Mesenchymal stem cell (in vitro differentiated cells and primary cell): ENCODE data around the gene ACE.
A peak's percentile ranks its signal among the peaks of the same experiment; 100 is the strongest.

Experiments
- DNase-seq: peaks from one replicate; pipeline ENCODE4 v3.0.0-alpha.2; 2013
- H2AFZ ChIP-seq: one replicate; pipeline ENCODE4 v1.6.1; 2013; ENCODE audit warnings: low read depth, mild to moderate bottlenecking, control low read depth, inconsistent platforms, low read length, moderate library complexity
- H2AK5ac ChIP-seq: 2 replicates; pipeline ENCODE4 v1.6.1; 2013; ENCODE audit warnings: low read length, moderate library complexity, mild to moderate bottlenecking, inconsistent platforms; ENCODE audit not compliant: severe bottlenecking
- H2BK120ac ChIP-seq: one replicate; pipeline ENCODE4 v1.6.1; 2013; ENCODE audit warnings: low read depth, mild to moderate bottlenecking, inconsistent platforms, low read length, moderate library complexity
- H2BK12ac ChIP-seq, 2 experiments: one replicate each; pipeline ENCODE4 v1.6.1; 2013; ENCODE audit warnings: inconsistent platforms in 2 of 2, low read length in 2 of 2, mild to moderate bottlenecking in 2 of 2, moderate library complexity in 2 of 2, control low read depth in 1 of 2
- H2BK15ac ChIP-seq: one replicate; pipeline ENCODE4 v1.6.1; 2013; ENCODE audit warnings: mild to moderate bottlenecking, low read depth, inconsistent platforms; ENCODE audit not compliant: poor library complexity, severe bottlenecking
- H2BK5ac ChIP-seq: 2 replicates; pipeline ENCODE4 v1.6.1; 2013; ENCODE audit warnings: low read depth, mild to moderate bottlenecking, low read length, control low read depth, inconsistent platforms; ENCODE audit not compliant: poor library complexity, severe bottlenecking
- H3K14ac ChIP-seq, 2 experiments: one replicate each; pipeline ENCODE4 v1.6.1; 2013; ENCODE audit warnings: inconsistent platforms in 2 of 2, low read length in 2 of 2, control low read depth in 1 of 2, mild to moderate bottlenecking in 1 of 2, moderate library complexity in 1 of 2
- H3K18ac ChIP-seq, 2 experiments: one replicate each; pipeline ENCODE4 v1.6.1; 2013; ENCODE audit warnings: inconsistent platforms in 2 of 2, low read length in 2 of 2, control low read depth in 1 of 2, low read depth in 1 of 2, mild to moderate bottlenecking in 1 of 2
- H3K23ac ChIP-seq, 2 experiments: one replicate each; pipeline ENCODE4 v1.6.1; 2013; ENCODE audit warnings: inconsistent platforms in 2 of 2, low read length in 2 of 2, mild to moderate bottlenecking in 2 of 2, moderate library complexity in 2 of 2, control low read depth in 1 of 2
- H3K27ac ChIP-seq: 2 replicates; pipeline ENCODE4 v1.5.1; 2013; ENCODE audit warnings: mild to moderate bottlenecking, moderate library complexity, low read length, control low read depth, inconsistent platforms; ENCODE audit not compliant: poor library complexity, severe bottlenecking
- H3K27me3 ChIP-seq, 2 experiments: 2 replicates each; pipeline versions ENCODE4 v1.6.1 to v1.7.0; 2013; ENCODE audit warnings: low read length in 2 of 2, mild to moderate bottlenecking in 2 of 2, moderate library complexity in 2 of 2, control low read depth in 1 of 2, inconsistent platforms in 1 of 2; ENCODE audit not compliant: control insufficient read depth in 1 of 2, insufficient read depth in 1 of 2
- H3K36me3 ChIP-seq, 2 experiments: 2 replicates each; pipeline versions ENCODE4 v1.6.1 to v1.7.0; 2013; ENCODE audit warnings: low read length in 2 of 2, control low read depth in 1 of 2, inconsistent platforms in 1 of 2, low read depth in 1 of 2, mild to moderate bottlenecking in 1 of 2; ENCODE audit not compliant: insufficient read depth in 2 of 2, control insufficient read depth in 1 of 2
- H3K4ac ChIP-seq, 2 experiments: one replicate each; pipeline ENCODE4 v1.6.1; 2013; ENCODE audit warnings: inconsistent platforms in 2 of 2, low read length in 2 of 2, mild to moderate bottlenecking in 2 of 2, moderate library complexity in 2 of 2, control low read depth in 1 of 2, low read depth in 1 of 2
- H3K4me1 ChIP-seq: 2 replicates; pipeline ENCODE4 v1.6.1; 2013; ENCODE audit warnings: low read depth, low read length, control low read depth; ENCODE audit not compliant: control insufficient read depth, insufficient read depth
- H3K4me2 ChIP-seq: 2 replicates; pipeline ENCODE4 v1.6.1; 2013; ENCODE audit warnings: low read length, mild to moderate bottlenecking, inconsistent platforms; ENCODE audit not compliant: poor library complexity, severe bottlenecking
- H3K4me3 ChIP-seq, 2 experiments: 2 replicates each; pipeline versions ENCODE4 v1.5.1 to v1.7.0; 2013; ENCODE audit warnings: low read length in 2 of 2, mild to moderate bottlenecking in 2 of 2, control low read depth in 1 of 2, low read depth in 1 of 2; ENCODE audit not compliant: insufficient read depth in 1 of 2
- H3K79me1 ChIP-seq: replicated peaks from 2 replicates; pipeline ENCODE4 v1.6.1; 2013; ENCODE audit warnings: mild to moderate bottlenecking, control low read depth, low read length, inconsistent platforms; ENCODE audit not compliant: poor library complexity, severe bottlenecking
- H3K9ac ChIP-seq: 2 replicates; pipeline ENCODE4 v1.7.0; 2013; ENCODE audit warnings: mild to moderate bottlenecking, low read length, moderate library complexity
- H3K9me3 ChIP-seq: 2 replicates; pipeline ENCODE4 v1.7.0; 2013; ENCODE audit warnings: mild to moderate bottlenecking, low read length; ENCODE audit not compliant: control insufficient read depth
- H4K8ac ChIP-seq: one replicate; pipeline ENCODE4 v1.6.1; 2013; ENCODE audit warnings: inconsistent platforms, mild to moderate bottlenecking, low read length, moderate library complexity
- H4K91ac ChIP-seq: one replicate; pipeline ENCODE4 v1.6.1; 2013; ENCODE audit warnings: mild to moderate bottlenecking, low read length, inconsistent platforms
- WGBS: methylation state at CpG from one replicate; pipeline ENCODE4 v1.1.7; 2013; ENCODE audit warnings: mixed read lengths; 5-methylcytosine and 5-hydroxymethylcytosine counted together

Gene ACE

DNA sequence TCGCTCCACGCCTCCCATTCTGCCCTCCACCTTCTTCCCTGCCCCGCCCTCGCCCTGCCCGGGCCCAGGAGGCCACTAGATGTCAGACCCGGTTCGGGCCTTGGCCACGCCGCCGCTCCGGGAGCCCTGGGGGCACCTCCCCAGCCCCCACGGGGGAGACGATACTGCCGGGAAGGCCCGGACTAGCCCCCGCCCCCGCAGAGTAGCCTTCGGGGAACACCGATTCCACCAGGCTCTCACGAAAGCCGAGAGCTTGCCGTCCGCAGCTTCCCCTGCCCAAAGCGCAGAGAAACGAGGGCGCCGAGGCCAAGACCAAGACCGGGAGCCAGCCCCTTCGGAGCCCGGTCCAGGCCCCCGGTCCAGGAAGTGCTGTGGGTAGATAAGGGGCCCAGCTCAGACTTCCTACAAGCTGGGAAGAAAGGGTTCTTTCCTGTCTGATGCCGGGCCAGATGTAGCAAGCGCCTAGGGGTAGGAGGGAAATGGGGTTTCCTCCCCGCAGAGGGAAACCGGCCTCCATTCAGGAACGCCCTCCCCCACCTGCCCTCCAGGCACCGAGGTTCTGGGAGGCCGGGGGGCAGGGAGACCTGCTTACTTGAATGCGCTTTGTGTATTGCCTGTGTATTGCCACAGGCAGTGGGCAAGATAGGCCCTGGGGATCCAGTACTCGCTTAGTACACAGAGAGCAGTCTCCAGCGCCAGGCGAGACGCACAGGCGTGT lies 29.9 kb upstream of the ACE start:
- no peaks in the 10 kb centered on the region for H3K9me3 ChIP-seq
- H3K4me2 ChIP-seq = peak overlapping the region; percentile 79
- DNase-seq = peak; percentile 27
- peak overlapping the region; percentile 91 for H3K9ac ChIP-seq
- H3K79me1 ChIP-seq = no peaks in the 10 kb centered on the region
- peak overlapping the region; percentile 81 to 83 for H3K18ac ChIP-seq
- peak overlapping the region; percentile 57 to 82 for H3K4me3 ChIP-seq
- peak overlapping the region; percentile 39 for H2BK15ac ChIP-seq
- H2AK5ac ChIP-seq = no peak overlapping the region
- H2BK12ac ChIP-seq = peak overlapping the region in 1 of 2 experiments; percentile 77
- no peak overlapping the region for H3K14ac ChIP-seq
- H4K91ac ChIP-seq = peak overlapping the region; percentile 93
- H3K36me3 ChIP-seq = no peaks in the 10 kb centered on the region
- H2BK5ac ChIP-seq = no peak overlapping the region
- 37% methylated on average over 44 of the region's 44 CpGs for WGBS
- no peak overlapping the region for H3K27ac ChIP-seq
- no peak overlapping the region for H3K23ac ChIP-seq
- peak overlapping the region; percentile 42 for H2BK120ac ChIP-seq
- H2AFZ ChIP-seq = peak overlapping the region; percentile 54
- peak overlapping the region; percentile 40 to 54 for H3K4ac ChIP-seq
- peaks cover 18% of the 10 kb centered on the region for H3K4me1 ChIP-seq
- peak overlapping the region; percentile 92 for H4K8ac ChIP-seq
- H3K27me3 ChIP-seq = peaks cover under 1 to 2% of the 10 kb centered on the region in 2 experiments

GRCh38 chr17:63447471-63448009 lies 29.3 kb upstream of the ACE start:
- Histone ChIP-seq H3K27me3 (peaks cover 6 to 8% of the 10 kb centered on the region in 2 experiments), H3K36me3 (no peaks in the 10 kb centered on the region), H3K79me1 (no peaks in the 10 kb centered on the region), H3K4me3 (peak overlapping the region in 1 of 2 experiments; percentile 82), H3K4me2 (no peak overlapping the region), H4K91ac (peak overlapping the region; percentile 93), H3K14ac (no peak overlapping the region), H3K18ac (peak overlapping the region; percentile 52 to 61), H2BK5ac (no peak overlapping the region), H4K8ac (peak overlapping the region; percentile 92), H2AK5ac (no peak overlapping the region), H2BK15ac (no peak overlapping the region), H3K9ac (peak overlapping the region; percentile 91), H3K4me1 (peaks cover 18% of the 10 kb centered on the region), H3K4ac (no peak overlapping the region), H2AFZ (no peak overlapping the region), H2BK12ac (peak overlapping the region in 1 of 2 experiments; percentile 2), H3K27ac (no peak overlapping the region), H3K23ac (no peak overlapping the region), H2BK120ac (no peak overlapping the region), H3K9me3 (no peaks in the 10 kb centered on the region)
- WGBS = 63% methylated on average over 9 of the region's 12 CpGs
- DNase-seq = no peak

DNA sequence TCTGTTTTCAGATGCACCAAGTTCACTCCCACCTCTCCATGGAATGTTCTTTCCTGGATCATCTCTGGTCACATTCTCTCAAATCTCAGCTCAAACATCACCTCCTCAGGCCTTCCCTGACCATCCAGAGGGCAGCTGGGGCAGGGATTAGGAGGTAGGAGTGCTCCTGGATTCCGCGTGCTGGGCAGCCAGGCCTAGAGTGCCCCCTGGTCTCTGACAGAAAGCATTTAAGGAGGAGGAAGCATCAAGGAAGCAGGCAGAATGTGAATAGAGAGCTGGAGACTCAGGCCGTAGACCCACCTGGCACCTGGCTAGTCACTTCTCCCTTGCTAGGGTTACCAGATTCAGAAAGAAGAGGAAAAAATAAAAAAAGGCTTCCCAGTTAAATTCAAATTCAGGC lies 28.2 kb upstream of the ACE start:
- H2BK15ac ChIP-seq = no peak overlapping the region
- no peak overlapping the region for H3K4ac ChIP-seq
- H3K79me1 ChIP-seq = no peaks in the 10 kb centered on the region
- no peak for DNase-seq
- no peak overlapping the region for H3K27ac ChIP-seq
- H3K23ac ChIP-seq = no peak overlapping the region
- no peaks in the 10 kb centered on the region for H3K9me3 ChIP-seq
- H4K8ac ChIP-seq = no peak overlapping the region
- H2AFZ ChIP-seq = no peak overlapping the region
- no peak overlapping the region for H2BK12ac ChIP-seq
- H3K14ac ChIP-seq = no peak overlapping the region
- no peak overlapping the region for H2BK120ac ChIP-seq
- WGBS = 93% methylated on average over 3 of the region's 3 CpGs
- H3K18ac ChIP-seq = no peak overlapping the region
- H3K4me1 ChIP-seq = peaks cover 18% of the 10 kb centered on the region
- no peak overlapping the region for H2AK5ac ChIP-seq
- no peak overlapping the region for H3K4me3 ChIP-seq
- no peak overlapping the region for H3K9ac ChIP-seq
- peaks cover 10 to 19% of the 10 kb centered on the region in 2 experiments for H3K27me3 ChIP-seq
- H3K4me2 ChIP-seq = no peak overlapping the region
- no peak overlapping the region for H2BK5ac ChIP-seq
- no peak overlapping the region for H4K91ac ChIP-seq
- no peaks in the 10 kb centered on the region for H3K36me3 ChIP-seq

DNA sequence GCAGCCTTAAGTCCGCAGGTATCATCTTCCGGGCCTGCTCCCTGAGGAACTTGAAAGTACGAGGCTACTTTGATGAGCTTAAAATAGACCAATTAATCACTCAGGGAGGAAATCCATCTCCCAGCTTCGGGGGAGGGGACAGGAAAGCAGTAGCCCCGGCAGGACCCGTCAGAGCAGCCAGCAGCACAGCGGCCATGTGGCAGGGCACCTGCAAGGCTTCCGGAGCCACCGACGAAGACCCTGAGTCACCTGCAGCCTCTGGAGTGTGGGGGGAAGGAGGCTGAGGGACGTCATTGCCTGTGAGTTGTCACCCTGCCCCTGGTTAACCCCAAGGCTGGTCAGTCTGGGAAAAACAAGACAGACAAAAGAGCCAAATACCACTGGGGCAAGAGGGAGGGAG lies 26.3 kb upstream of the ACE start:
- Histone ChIP-seq H3K9me3 (no peaks in the 10 kb centered on the region), H3K9ac (no peak overlapping the region), H3K27ac (no peak overlapping the region), H3K27me3 (peaks cover 10 to 24% of the 10 kb centered on the region in 2 experiments), H2BK12ac (no peak overlapping the region), H2AFZ (no peak overlapping the region), H2AK5ac (no peak overlapping the region), H2BK5ac (no peak overlapping the region), H3K4ac (no peak overlapping the region), H4K91ac (no peak overlapping the region), H3K79me1 (no peaks in the 10 kb centered on the region), H3K36me3 (no peaks in the 10 kb centered on the region), H2BK120ac (no peak overlapping the region), H4K8ac (no peak overlapping the region), H3K23ac (no peak overlapping the region), H3K4me2 (no peak overlapping the region), H3K18ac (no peak overlapping the region), H3K4me3 (no peak overlapping the region), H3K4me1 (peaks cover 13% of the 10 kb centered on the region), H3K14ac (no peak overlapping the region), H2BK15ac (no peak overlapping the region)
- 64% methylated on average over 11 of the region's 11 CpGs for WGBS
- no peak for DNase-seq
